ENCODE data around the gene TOPORS. TPM values are rescaled to one million over a fixed set of nuclear protein-coding genes. Genes with fewer than 3 reads are reported as not detected.

The TOPORS gene
- total RNA-seq, 1 experiment from 2014 or later: 16.7 TPM

- CTCF ChIA-PET: interaction anchor here (0.5 to 20.5 kb wide), 5 partner anchors 11 to 386 kb away, joined by 3 to 601 read pairs (median 3); no protein-coding TSS in a partner anchor
- POLR2A ChIA-PET: interaction anchor here (0.6 kb wide), 1 partner anchor 330 kb away, joined by 3 read pairs; no protein-coding TSS in a partner anchor
- no peaks in the 10 kb centered on the region for H3K4me1 Mint-ChIP-seq (ENCODE audit: insufficient read depth, unreplicated experiment)
- no peak overlapping the region for H3K4me3 Mint-ChIP-seq (ENCODE audit: unreplicated experiment)
- H3K27me3 Mint-ChIP-seq (ENCODE audit: insufficient read depth, unreplicated experiment): no peaks in the 10 kb centered on the region
- no TSS peak for BruUV-seq (replicated peaks)
- intact Hi-C loops (cut with micrococcal nuclease): loop anchor here (10.0 kb wide), 1 partner anchor 640 kb away; no protein-coding TSS in a partner anchor
- DNase-seq (ENCODE audit: unreplicated experiment): no peak
- no peaks in the 10 kb centered on the region for H3K36me3 Mint-ChIP-seq (ENCODE audit: insufficient read depth, unreplicated experiment)
- no peaks in the 10 kb centered on the region for H3K9me3 Mint-ChIP-seq (ENCODE audit: unreplicated experiment)
- no peak overlapping the region for H3K27ac Mint-ChIP-seq (ENCODE audit: low read depth, unreplicated experiment)
- TF ChIP-seq, protein P1, sequence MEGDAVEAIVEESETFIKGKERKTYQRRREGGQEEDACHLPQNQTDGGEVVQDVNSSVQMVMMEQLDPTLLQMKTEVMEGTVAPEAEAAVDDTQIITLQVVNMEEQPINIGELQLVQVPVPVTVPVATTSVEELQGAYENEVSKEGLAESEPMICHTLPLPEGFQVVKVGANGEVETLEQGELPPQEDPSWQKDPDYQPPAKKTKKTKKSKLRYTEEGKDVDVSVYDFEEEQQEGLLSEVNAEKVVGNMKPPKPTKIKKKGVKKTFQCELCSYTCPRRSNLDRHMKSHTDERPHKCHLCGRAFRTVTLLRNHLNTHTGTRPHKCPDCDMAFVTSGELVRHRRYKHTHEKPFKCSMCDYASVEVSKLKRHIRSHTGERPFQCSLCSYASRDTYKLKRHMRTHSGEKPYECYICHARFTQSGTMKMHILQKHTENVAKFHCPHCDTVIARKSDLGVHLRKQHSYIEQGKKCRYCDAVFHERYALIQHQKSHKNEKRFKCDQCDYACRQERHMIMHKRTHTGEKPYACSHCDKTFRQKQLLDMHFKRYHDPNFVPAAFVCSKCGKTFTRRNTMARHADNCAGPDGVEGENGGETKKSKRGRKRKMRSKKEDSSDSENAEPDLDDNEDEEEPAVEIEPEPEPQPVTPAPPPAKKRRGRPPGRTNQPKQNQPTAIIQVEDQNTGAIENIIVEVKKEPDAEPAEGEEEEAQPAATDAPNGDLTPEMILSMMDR (IDR thresholded peaks at IDR 0.05; ENCODE audit: unreplicated experiment): no peak
These were observed 32.4 kb upstream of the TOPORS start for GRCh38 chr9:32584784-32585183.

- BruUV-seq (replicated peaks): no TSS peak
- no peaks in the 10 kb centered on the region for H3K9me3 Mint-ChIP-seq (ENCODE audit: unreplicated experiment)
- intact Hi-C loops (cut with micrococcal nuclease): loop anchor here (1.0 to 10.0 kb wide), 2 partner anchors 387 to 643 kb away; no protein-coding TSS in a partner anchor
- ChIA-PET CTCF (interaction anchor here (0.6 to 20.5 kb wide), 54 partner anchors 8 to 457 kb away, joined by 3 to 601 read pairs (median 4); partner anchors contain the start of genes ACO1, NDUFB6, RIGI and SMIM27), POLR2A (interaction anchor here (0.6 to 3.4 kb wide), 7 partner anchors 9 to 443 kb away, joined by 3 to 43 read pairs (median 4); partner anchors contain the start of genes ACO1, DNAJA1 and RIGI)
- DNase-seq (ENCODE audit: unreplicated experiment): peak; percentile 67
- no peaks in the 10 kb centered on the region for H3K36me3 Mint-ChIP-seq (ENCODE audit: insufficient read depth, unreplicated experiment)
- no peaks in the 10 kb centered on the region for H3K4me1 Mint-ChIP-seq (ENCODE audit: insufficient read depth, unreplicated experiment)
- TF ChIP-seq, protein P1 (IDR thresholded peaks at IDR 0.05; ENCODE audit: unreplicated experiment): peak; percentile 56
- no peaks in the 10 kb centered on the region for H3K27me3 Mint-ChIP-seq (ENCODE audit: insufficient read depth, unreplicated experiment)
- H3K4me3 Mint-ChIP-seq (ENCODE audit: unreplicated experiment): no peak overlapping the region
- H3K27ac Mint-ChIP-seq (ENCODE audit: low read depth, unreplicated experiment): no peak overlapping the region
These were observed 29.2 kb upstream of the TOPORS start for GRCh38 chr9:32581512-32582143.

DNA sequence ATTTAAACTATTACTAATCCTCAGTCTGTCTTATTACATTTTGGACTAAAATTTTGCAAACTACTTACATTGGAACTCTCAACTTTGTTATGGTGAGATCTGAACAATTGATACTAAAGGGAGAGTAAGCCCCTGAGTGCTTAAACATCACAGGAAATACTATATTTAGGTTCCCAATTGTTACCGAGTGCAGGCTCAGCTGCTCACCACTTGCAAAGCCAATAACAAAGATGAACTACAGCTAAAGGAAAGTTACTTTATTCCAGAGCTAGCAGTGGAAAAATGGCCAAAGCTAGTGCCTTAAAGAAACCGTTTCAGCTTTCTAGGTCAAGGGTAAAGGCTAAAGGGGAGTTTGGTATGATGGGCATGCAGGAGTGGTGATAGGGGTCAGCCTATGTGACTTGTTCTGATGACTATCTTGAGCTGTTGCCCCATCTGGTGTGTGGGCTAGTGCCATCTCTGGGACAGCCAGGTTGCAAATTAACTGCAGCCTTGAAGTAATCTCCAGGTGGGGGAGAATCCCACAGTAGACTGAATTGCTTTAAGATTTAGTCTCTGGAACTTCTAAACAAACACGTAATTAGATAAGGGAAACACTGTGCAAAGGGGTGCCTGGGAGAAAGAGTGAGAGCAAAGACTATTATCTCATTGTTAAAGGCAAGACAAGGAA, 28.4 kb upstream of the TOPORS start:
- Mint-ChIP-seq H3K4me1 (ENCODE audit: insufficient read depth, unreplicated experiment) (no peaks in the 10 kb centered on the region), H3K9me3 (ENCODE audit: unreplicated experiment) (no peaks in the 10 kb centered on the region), H3K4me3 (ENCODE audit: unreplicated experiment) (no peak overlapping the region), H3K27ac (ENCODE audit: low read depth, unreplicated experiment) (no peak overlapping the region), H3K27me3 (ENCODE audit: insufficient read depth, unreplicated experiment) (no peaks in the 10 kb centered on the region), H3K36me3 (ENCODE audit: insufficient read depth, unreplicated experiment) (no peaks in the 10 kb centered on the region)
- BruUV-seq (replicated peaks): no TSS peak
- intact Hi-C loops (cut with micrococcal nuclease): loop anchor here (1.0 to 10.0 kb wide), 2 partner anchors 388 to 644 kb away; no protein-coding TSS in a partner anchor
- TF ChIP-seq, protein P1 (IDR thresholded peaks at IDR 0.05; ENCODE audit: unreplicated experiment): no peak
- ChIA-PET POLR2A (interaction anchor here (0.6 to 3.4 kb wide), 9 partner anchors 10 to 421 kb away, joined by 3 to 43 read pairs (median 4); partner anchors contain the start of genes ACO1 and RIGI), CTCF (interaction anchor here (0.6 to 20.5 kb wide), 57 partner anchors 9 to 432 kb away, joined by 3 to 601 read pairs (median 5); partner anchors contain the start of genes ACO1, APTX, RIGI and SMIM27)
- DNase-seq (ENCODE audit: unreplicated experiment): no peak

Data from MCF 10A (cell line).